HepG2 (cell line): Measurements from ENCODE around the gene HK2. TPM values are rescaled to one million over a fixed set of nuclear protein-coding genes. Genes with fewer than 3 reads are reported as not detected.

Source experiments
- ARID3A ChIP-seq: IDR thresholded peaks from 2 replicates; pipeline ENCODE4 v1.6.1; 2012; ENCODE audit warnings: low read depth, low read length, improper control_type of control experiment
- BCL6 ChIP-seq: IDR thresholded peaks from 2 replicates; pipeline ENCODE4 v1.6.1; 2016; ENCODE audit warnings: missing genetic modification reagents, missing compliant biosample characterization
- BORCS8-MEF2B ChIP-seq: sonication (generic); formaldehyde crosslinking; IDR thresholded peaks from 2 replicates; pipeline ENCODE4 v1.8.0; 2022; ENCODE audit warnings: mild to moderate bottlenecking, missing genetic modification reagents
- CHD4 ChIP-seq: fragments of 200-600 bp; sonication (generic); IDR thresholded peaks from 2 replicates; pipeline ENCODE4 v1.7.0; 2017; ENCODE audit warnings: mild to moderate bottlenecking, low read length, borderline replicate concordance
- FOSL1 ChIP-seq: sonication (generic); formaldehyde crosslinking; IDR thresholded peaks from 2 replicates; pipeline ENCODE4 v1.9.0; 2021; ENCODE audit warnings: missing genetic modification reagents, borderline replicate concordance
- FOXO4 ChIP-seq: sonication (generic); formaldehyde crosslinking; conservative IDR thresholded peaks from 2 replicates; pipeline ENCODE4 v1.8.1; 2023; ENCODE audit warnings: missing genetic modification reagents
- HOXA7 ChIP-seq: sonication (generic); formaldehyde crosslinking; IDR thresholded peaks from 2 replicates; pipeline ENCODE4 v1.8.1; 2022; ENCODE audit warnings: mild to moderate bottlenecking, missing genetic modification reagents, moderate library complexity
- KDM4B ChIP-seq: sonication (generic); formaldehyde crosslinking; IDR thresholded peaks from 2 replicates; pipeline ENCODE4 v1.4.0; 2020; ENCODE audit warnings: missing genetic modification reagents
- KLF11 ChIP-seq: IDR thresholded peaks from 2 replicates; pipeline ENCODE4 v1.6.1; 2016; ENCODE audit warnings: missing compliant biosample characterization
- MIER3 ChIP-seq: IDR thresholded peaks from 2 replicates; pipeline ENCODE4 v1.6.1; 2016; ENCODE audit warnings: missing compliant biosample characterization, borderline replicate concordance
- MTERF4 ChIP-seq: sonication (generic); formaldehyde crosslinking; IDR thresholded peaks from 2 replicates; pipeline ENCODE4 v1.8.0; 2023; ENCODE audit warnings: mild to moderate bottlenecking, missing genetic modification reagents
- NFE2 ChIP-seq: sonication (generic); formaldehyde crosslinking; IDR thresholded peaks from 2 replicates; pipeline ENCODE4 v1.4.0; 2020; ENCODE audit warnings: missing genetic modification reagents
- NFIB ChIP-seq: sonication (generic); formaldehyde crosslinking; IDR thresholded peaks from 2 replicates; pipeline ENCODE4 v1.9.0; 2021; ENCODE audit warnings: missing genetic modification reagents, mild to moderate bottlenecking, borderline replicate concordance
- SIN3B ChIP-seq: fragments of 150-350 bp; IDR thresholded peaks from 2 replicates; pipeline ENCODE4 v1.6.1; 2014; ENCODE audit warnings: low read length
- TIGD3 ChIP-seq: sonication (generic); formaldehyde crosslinking; IDR thresholded peaks from 2 replicates; pipeline ENCODE4 v1.5.1; 2020; ENCODE audit warnings: mild to moderate bottlenecking, missing genetic modification reagents, borderline replicate concordance
- ZBTB37 ChIP-seq: sonication (generic); formaldehyde crosslinking; IDR thresholded peaks from 2 replicates; pipeline ENCODE4 v1.4.0; 2020; ENCODE audit warnings: mild to moderate bottlenecking, missing genetic modification reagents
- ZFAT ChIP-seq: sonication (generic); formaldehyde crosslinking; conservative IDR thresholded peaks from 2 replicates; pipeline ENCODE4 v1.8.1; 2023; ENCODE audit warnings: missing genetic modification reagents, inconsistent platforms
- ZNF33B ChIP-seq: sonication (generic); formaldehyde crosslinking; IDR thresholded peaks from 2 replicates; pipeline ENCODE4 v1.5.1; 2020; ENCODE audit warnings: mild to moderate bottlenecking, missing genetic modification reagents
- ZNF691 ChIP-seq: sonication (generic); formaldehyde crosslinking; IDR thresholded peaks from 2 replicates; pipeline ENCODE4 v1.4.0; 2020; ENCODE audit warnings: missing genetic modification reagents, low read depth, mild to moderate bottlenecking, borderline replicate concordance
- ZNF782 ChIP-seq: sonication (generic); formaldehyde crosslinking; IDR thresholded peaks from 2 replicates; pipeline ENCODE4 v1.4.0; 2020; ENCODE audit warnings: missing genetic modification reagents, mild to moderate bottlenecking, borderline replicate concordance
- ZNF83 ChIP-seq: sonication (generic); formaldehyde crosslinking; IDR thresholded peaks from 2 replicates; pipeline ENCODE4 v1.4.0; 2020; ENCODE audit warnings: missing genetic modification reagents, mild to moderate bottlenecking, borderline replicate concordance
- ZSCAN21 ChIP-seq: sonication (generic); formaldehyde crosslinking; IDR thresholded peaks from 2 replicates; pipeline ENCODE4 v1.8.0; 2022; ENCODE audit warnings: mild to moderate bottlenecking, missing genetic modification reagents, moderate library complexity, borderline replicate concordance
- ZSCAN9 ChIP-seq: IDR thresholded peaks from 2 replicates; pipeline ENCODE4 v1.6.1; 2016; ENCODE audit warnings: borderline replicate concordance
- polyA plus RNA-seq, 8 experiments: library from polyadenylated mRNA; depleted of rRNA in 3 of 8; stranded (reverse) in 7 of 8; unstranded in 1 of 8; fragments of >200 nt; fragmentation: Illumina TruSeq in 4 of 8; extraction: Trizol in 4 of 8; gene quantifications; 2 replicates each; pipeline versions ENCODE4 v1.2.1 to v1.2.3, GENCODE V29; 2011 to 2016; ENCODE audit warnings: low read depth in 4 of 8, missing spikeins in 1 of 8, mixed read lengths in 1 of 8; ENCODE audit not compliant: insufficient read depth in 1 of 8
- total RNA-seq, 5 experiments: library from RNA; depleted of rRNA; stranded (reverse); fragments of >200 nt; fragmentation: Illumina TruSeq; extraction: Trizol; gene quantifications; 2 replicates each; pipeline ENCODE4 v1.2.3, GENCODE V29; 2016; ENCODE audit warnings: low read depth in 1 of 5

HK2 gene
- total and polyA plus RNA-seq, 2 of the 13 experiments (the other 11 are each of a cell fraction or from before 2014, with no cell fraction given): 13.2 to 101 TPM

- 0 out of 2 replicates have a peak, but pooled peaks have one; percentile 69 for TF ChIP-seq ARID3A
- TF ChIP-seq MTERF4 (CRISPR knock-in tag): peak; percentile 78
- TF ChIP-seq ZSCAN21 (CRISPR knock-in tag): peak; percentile 61
- no peak for TF ChIP-seq SIN3B
- no peak for TF ChIP-seq FOSL1 (CRISPR knock-in tag)
- TF ChIP-seq BCL6 (CRISPR knock-in tag): peak; percentile 89
- no peak; the same call in 1 of the 2 replicates for TF ChIP-seq ZBTB37 (CRISPR knock-in tag)
- TF ChIP-seq TIGD3: peak; percentile 55; the same call in 1 of the 2 replicates
- TF ChIP-seq ZNF691: no peak
- peak; percentile 68; the same call in 1 of the 2 replicates for TF ChIP-seq KLF11 (CRISPR knock-in tag)
- TF ChIP-seq FOXO4: no peak
- no peak for TF ChIP-seq HOXA7
- no peak for TF ChIP-seq NFIB (CRISPR knock-in tag)
- TF ChIP-seq ZNF782 (CRISPR knock-in tag): no peak
- no peak for TF ChIP-seq KDM4B
- TF ChIP-seq CHD4: no peak
- TF ChIP-seq NFE2 (CRISPR knock-in tag): no peak
- no peak for TF ChIP-seq BORCS8-MEF2B (CRISPR knock-in tag)
- 0 out of 2 replicates have a peak, but pooled peaks have one; percentile 25 for TF ChIP-seq ZNF33B (CRISPR knock-in tag)
- TF ChIP-seq ZSCAN9 (CRISPR knock-in tag): peak; percentile 89; the same call in 1 of the 2 replicates
- peak; percentile 86; the same call in 1 of the 2 replicates for TF ChIP-seq MIER3 (CRISPR knock-in tag)
- no peak for TF ChIP-seq ZFAT (CRISPR knock-in tag)
- no peak for TF ChIP-seq ZNF83 (CRISPR knock-in tag)
These were observed 22.2 kb downstream of the HK2 start (continued) for GRCh38 chr2:74856004-74856578.
